K562 (cell line): Measurements from ENCODE around the gene FKBP8. TPM values are rescaled to one million over a fixed set of nuclear protein-coding genes. Genes with fewer than 3 reads are reported as not detected.

ENCODE experiments used
- ATAC-seq: fragments of 200-7000 bp; cut with Tn5 transposase; 3 replicates; pipeline ENCODE4 v1.9.1; 2020; ENCODE audit warnings: moderate library complexity
- BruUV-seq: library from RNA; stranded (reverse); fragments of 400-500 nt; replicated peaks from 2 replicates; lab custom pipeline; 2021; lab: Mats Ljungman, UMichigan
- CTCF ChIA-PET: fragments of 300-600 bp; formaldehyde crosslinking; extraction: SDS; loops from one replicate; lab custom pipeline; 2021; ENCODE audit warnings: low intra/inter-chr PET ratio; lab: Yijun Ruan, JAX
- POLR2A ChIA-PET: fragments of 300-600, 350-650 bp; sonication (Branson Sonifier 250); formaldehyde crosslinking; extraction: SDS; loops from one replicate; lab custom pipeline; 2021; ENCODE audit warnings: antibody characterized with exemption, inconsistent platforms; lab: Yijun Ruan, JAX
- DNase-seq, 4 experiments: peaks; one replicate each; pipeline versions ENCODE4 v3.0.0 to v3.0.0-alpha.2; 2011 to 2018; ENCODE audit warnings: low spot score in 3 of 4, mixed read lengths in 3 of 4; ENCODE audit errors: extremely low read depth in 1 of 4
- FAIRE-seq: peaks from 2 replicates; lab custom pipeline; 2011; peaks lifted over from hg19 to GRCh38; lab: Jason Lieb, UNC
- H2AFZ ChIP-seq: 2 replicates; pipeline ENCODE4 v1.6.0; 2011; ENCODE audit warnings: low read depth, low read length, control low read depth, inconsistent platforms
- H3K27ac ChIP-seq: fragments of 200-600 bp; 3 replicates; pipeline ENCODE4 v1.8.0; 2011; ENCODE audit warnings: low read depth, mild to moderate bottlenecking, control low read depth, inconsistent platforms, low read length, moderate library complexity, mixed read lengths; ENCODE audit errors: extremely low read depth
- H3K27me3 ChIP-seq, 2 experiments: fragments of 300-600 bp in 1 of 2; 2 replicates in 1 of 2; 3 replicates in 1 of 2; pipeline versions ENCODE4 v1.6.0 to v1.8.0; 2011; ENCODE audit warnings: inconsistent platforms in 2 of 2, low read length in 2 of 2, mild to moderate bottlenecking in 1 of 2, mixed read lengths in 1 of 2, moderate library complexity in 1 of 2; ENCODE audit not compliant: control insufficient read depth in 2 of 2, insufficient read depth in 2 of 2
- H3K36me3 ChIP-seq: fragments of 300-600 bp; 3 replicates; pipeline ENCODE4 v1.8.0; 2011; ENCODE audit warnings: mild to moderate bottlenecking, low read length, inconsistent platforms; ENCODE audit not compliant: control insufficient read depth, insufficient read depth
- H3K4me1 ChIP-seq, 2 experiments: fragments of 200-600 bp in 1 of 2; replicated peaks in 1 of 2; 2 replicates in 1 of 2; 3 replicates in 1 of 2; pipeline versions ENCODE4 v1.5.1 to v1.8.0; 2011; ENCODE audit warnings: inconsistent platforms in 2 of 2, low read length in 2 of 2, mild to moderate bottlenecking in 1 of 2, mixed read lengths in 1 of 2, moderate library complexity in 1 of 2; ENCODE audit not compliant: control insufficient read depth in 2 of 2, insufficient read depth in 2 of 2
- H3K4me2 ChIP-seq: 2 replicates; pipeline ENCODE4 v1.6.1; 2011; ENCODE audit warnings: low read length, control low read depth, inconsistent platforms, mixed read lengths; ENCODE audit not compliant: insufficient read depth
- H3K4me3 ChIP-seq: fragments of 200-600 bp; sonication (generic), shearing (Covaris generic); 2 replicates; pipeline ENCODE4 v1.5.1; 2016; ENCODE audit warnings: control low read depth, inconsistent platforms
- H3K79me2 ChIP-seq: fragments of 200-600 bp; 3 replicates; pipeline ENCODE4 v1.8.0; 2011; ENCODE audit warnings: low read length, inconsistent platforms; ENCODE audit not compliant: control insufficient read depth, insufficient read depth
- H3K9ac ChIP-seq, 2 experiments: 2 replicates each; pipeline versions ENCODE4 v1.6.0 to v1.6.1; 2011; ENCODE audit warnings: low read depth in 2 of 2, low read length in 2 of 2, control low read depth in 1 of 2, inconsistent platforms in 1 of 2, mild to moderate bottlenecking in 1 of 2, mixed read lengths in 1 of 2; ENCODE audit not compliant: insufficient read depth in 1 of 2
- H3K9me1 ChIP-seq: one replicate; pipeline ENCODE4 v1.6.0; 2011; ENCODE audit warnings: inconsistent platforms, mild to moderate bottlenecking, low read length, moderate library complexity; ENCODE audit not compliant: control insufficient read depth, insufficient read depth
- H3K9me3 ChIP-seq: replicated peaks from 2 replicates; pipeline ENCODE4 v1.5.1; 2011; ENCODE audit warnings: low read depth, low read length, inconsistent platforms; ENCODE audit not compliant: control insufficient read depth, insufficient read depth
- H4K20me1 ChIP-seq: replicated peaks from 2 replicates; pipeline ENCODE4 v1.6.1; 2011; ENCODE audit warnings: low read length, inconsistent platforms, mixed read lengths; ENCODE audit not compliant: control insufficient read depth, insufficient read depth
- ATF2 ChIP-seq: sonication (generic); formaldehyde crosslinking; IDR thresholded peaks from 2 replicates; pipeline ENCODE4 v1.8.1; 2022; ENCODE audit warnings: missing genetic modification reagents
- ATF4 ChIP-seq: fragments of 450-650 bp; formaldehyde crosslinking; IDR thresholded peaks from 2 replicates; pipeline ENCODE4 v1.4.0; 2022; ENCODE audit warnings: mild to moderate bottlenecking, moderate library complexity
- CHD1 ChIP-seq: fragments of 200-600 bp; sonication (generic); IDR thresholded peaks from one replicate; pipeline ENCODE4 v1.6.1; 2012; ENCODE audit warnings: mild to moderate bottlenecking, moderate library complexity, low read length, inconsistent platforms
- MBD2 ChIP-seq: sonication (generic); IDR thresholded peaks from 2 replicates; pipeline ENCODE4 v1.6.1; 2016; ENCODE audit warnings: low read depth, borderline replicate concordance
- NFATC3 ChIP-seq: fragments of 450-650 bp; IDR thresholded peaks from 2 replicates; pipeline ENCODE4 v1.6.1; 2017; ENCODE audit warnings: mild to moderate bottlenecking
- POLR2A ChIP-seq: fragments of 450-650 bp; conservative IDR thresholded peaks from 2 replicates; pipeline ENCODE4 v1.6.1; 2016
- SUPT5H ChIP-seq: fragments of 450-650 bp; IDR thresholded peaks from 2 replicates; pipeline ENCODE4 v1.6.1; 2016
- TOE1 ChIP-seq, 2 experiments: fragments of 450-650 bp in 1 of 2; sonication (generic) in 1 of 2; formaldehyde crosslinking in 1 of 2; IDR thresholded peaks; 2 replicates each; pipeline versions ENCODE4 v1.7.1 to v1.8.0; 2016 to 2022; ENCODE audit warnings: borderline replicate concordance in 2 of 2, mild to moderate bottlenecking in 2 of 2, antibody characterized with exemption in 1 of 2, inconsistent platforms in 1 of 2, low read depth in 1 of 2, missing genetic modification reagents in 1 of 2, moderate library complexity in 1 of 2
- ZBTB5 ChIP-seq: fragments of 450-650 bp; IDR thresholded peaks from 2 replicates; pipeline ENCODE4 v1.6.1; 2017; ENCODE audit warnings: antibody characterized with exemption
- ZFP1 ChIP-seq: fragments of 450-650 bp; formaldehyde crosslinking; IDR thresholded peaks from 2 replicates; pipeline ENCODE4 v1.4.0; 2020; ENCODE audit warnings: mild to moderate bottlenecking, mixed read lengths
- ZNF121 ChIP-seq: sonication (generic); formaldehyde crosslinking; conservative IDR thresholded peaks from 2 replicates; pipeline ENCODE4 v1.8.0; 2022; ENCODE audit warnings: missing genetic modification reagents
- WGBS: fragments of 100-300 bp; shearing (Covaris generic); methylation state at CpG from one replicate; pipeline ENCODE4 v1.1.6; 2016; ENCODE audit warnings: low coverage, mixed read lengths; ENCODE audit not compliant: insufficient coverage; ENCODE audit errors: missing lambda C conversion rate; 5-methylcytosine and 5-hydroxymethylcytosine counted together
- in situ Hi-C: fragments of 300-500 bp; cut with MboI; formaldehyde crosslinking; loops from 4 replicates; pipeline ENCODE4 v1.15.0; 2018; ENCODE audit warnings: inconsistent platforms, mixed read lengths
- intact Hi-C: fragments of 100-400 bp; cut with micrococcal nuclease; formaldehyde crosslinking; loops from 2 replicates; pipeline ENCODE4 v1.14.2; 2022
- polyA plus RNA-seq, 8 experiments: library from polyadenylated mRNA; depleted of rRNA in 4 of 8; stranded (reverse) in 5 of 8; unstranded in 3 of 8; fragments of >200 nt; fragmentation: Nextera tagmentation in 2 of 8; fragmentation: Illumina TruSeq in 1 of 8; extraction: Ambion mirVana in 2 of 8; extraction: Trizol in 1 of 8; gene quantifications; 2 replicates each; pipeline versions ENCODE4 v1.2.1 to v1.2.3, GENCODE V29; 2011 to 2014; ENCODE audit warnings: inconsistent platforms in 1 of 8, missing spikeins in 1 of 8
- total RNA-seq, 7 experiments: library from RNA; depleted of rRNA in 6 of 7; stranded (reverse); fragments of >200 nt in 6 of 7; fragmentation: Illumina TruSeq in 2 of 7; extraction: Trizol in 2 of 7; gene quantifications; 2 replicates each; pipeline versions ENCODE4 v1.2.1 to v1.2.3, GENCODE V29; 2011 to 2021; ENCODE audit warnings: low replicate concordance in 1 of 7

FKBP8 gene
- total and polyA plus RNA-seq, 9 of the 15 experiments (the other 6 are each of a cell fraction or from before 2014, with no cell fraction given) = 0.46 to 236 (median 104) TPM

- H4K20me1 ChIP-seq = peaks cover 13% of the 10 kb centered on the region
- no peak overlapping the region for H3K27ac ChIP-seq
- no peak overlapping the region for H3K9ac ChIP-seq
- ChIA-PET POLR2A (interaction anchor here (0.6 to 2.4 kb wide), 5 partner anchors 8 to 891 kb away, joined by 3 to 17 read pairs (median 3); partner anchors contain the start of gene REX1BD), CTCF (no interaction called here)
- no peak for DNase-seq
- peaks cover 12 to 23% of the 10 kb centered on the region in 2 experiments; a peak in 4 of 5 replicates for H3K4me1 ChIP-seq
- peaks cover 53% of the 10 kb centered on the region for H3K36me3 ChIP-seq
- WGBS = 82% methylated on average over 21 of the region's 21 CpGs
- FAIRE-seq = no peak
- in situ Hi-C loops = no loop called here
- no peaks in the 10 kb centered on the region for H3K27me3 ChIP-seq
- H3K4me3 ChIP-seq = no peak overlapping the region
- H3K79me2 ChIP-seq = peaks cover 21% of the 10 kb centered on the region
- intact Hi-C loops = no loop called here
- BruUV-seq = no TSS peak
- no peak overlapping the region for H3K4me2 ChIP-seq
- TF ChIP-seq ZFP1 (CRISPR knock-in tag) = no peak
- peak; percentile 29; the same call in 1 of the 2 replicates for TF ChIP-seq POLR2A
- no peak overlapping the region for H2AFZ ChIP-seq
- no peaks in the 10 kb centered on the region for H3K9me3 ChIP-seq
- ATAC-seq = no peak; the same call in 2 of the 3 replicates
- peaks cover 7% of the 10 kb centered on the region for H3K9me1 ChIP-seq
These were observed 34.1 kb upstream of the FKBP8 start for GRCh38 chr19:18577365-18577914.

GRCh38 chr19:18576383-18576782 lies 33.0 kb upstream of the FKBP8 start:
- H3K36me3 ChIP-seq = peaks cover 57% of the 10 kb centered on the region
- H3K4me2 ChIP-seq = no peak overlapping the region
- CTCF ChIA-PET = no interaction called here
- FAIRE-seq = no peak
- H3K9me3 ChIP-seq = no peaks in the 10 kb centered on the region
- H3K79me2 ChIP-seq = peaks cover 30% of the 10 kb centered on the region
- BruUV-seq = no TSS peak
- ATAC-seq = no peak
- no peak overlapping the region for H3K27ac ChIP-seq
- no peak overlapping the region for H3K4me3 ChIP-seq
- H3K9me1 ChIP-seq = peaks cover 7% of the 10 kb centered on the region
- H4K20me1 ChIP-seq = peaks cover 14% of the 10 kb centered on the region
- no peak for DNase-seq
- 88% methylated on average over 2 of the region's 8 CpGs for WGBS
- H3K27me3 ChIP-seq = no peaks in the 10 kb centered on the region; a peak in 1 of 5 replicates
- no peak overlapping the region for H3K9ac ChIP-seq
- peaks cover 12 to 28% of the 10 kb centered on the region in 2 experiments; a peak in 4 of 5 replicates for H3K4me1 ChIP-seq
- intact Hi-C loops (no loop called here), in situ Hi-C loops (no loop called here)
- no peak overlapping the region for H2AFZ ChIP-seq
- POLR2A ChIA-PET = interaction anchor here (0.8 to 2.4 kb wide), 6 partner anchors 9 to 190 kb away, joined by 3 to 17 read pairs (median 4); partner anchors contain the start of genes GDF15 and REX1BD
- TF ChIP-seq ATF4 (no peak), SUPT5H (0 out of 2 replicates have a peak, but pooled peaks have one; percentile 16), ATF2 (CRISPR knock-in tag) (no peak), NFATC3 (no peak), MBD2 (no peak), ZBTB5 (no peak), TOE1 (IDR thresholded peaks at IDR 0.05; ENCODE audit: borderline replicate concordance) (no peak), TOE1 (CRISPR knock-in tag; IDR thresholded peaks at IDR 0.05; ENCODE audit: borderline replicate concordance, low read depth) (no peak), ZNF121 (CRISPR knock-in tag) (peak; percentile 91), CHD1 (no peak)
